Measurements from ENCODE around the gene IGFLR1.
"Not testable (repeated sequence)": the region's sequence is repeated elsewhere in the genome, so short reads cannot be mapped to it uniquely, and the experiment has no call there.

The IGFLR1 gene

DNA sequence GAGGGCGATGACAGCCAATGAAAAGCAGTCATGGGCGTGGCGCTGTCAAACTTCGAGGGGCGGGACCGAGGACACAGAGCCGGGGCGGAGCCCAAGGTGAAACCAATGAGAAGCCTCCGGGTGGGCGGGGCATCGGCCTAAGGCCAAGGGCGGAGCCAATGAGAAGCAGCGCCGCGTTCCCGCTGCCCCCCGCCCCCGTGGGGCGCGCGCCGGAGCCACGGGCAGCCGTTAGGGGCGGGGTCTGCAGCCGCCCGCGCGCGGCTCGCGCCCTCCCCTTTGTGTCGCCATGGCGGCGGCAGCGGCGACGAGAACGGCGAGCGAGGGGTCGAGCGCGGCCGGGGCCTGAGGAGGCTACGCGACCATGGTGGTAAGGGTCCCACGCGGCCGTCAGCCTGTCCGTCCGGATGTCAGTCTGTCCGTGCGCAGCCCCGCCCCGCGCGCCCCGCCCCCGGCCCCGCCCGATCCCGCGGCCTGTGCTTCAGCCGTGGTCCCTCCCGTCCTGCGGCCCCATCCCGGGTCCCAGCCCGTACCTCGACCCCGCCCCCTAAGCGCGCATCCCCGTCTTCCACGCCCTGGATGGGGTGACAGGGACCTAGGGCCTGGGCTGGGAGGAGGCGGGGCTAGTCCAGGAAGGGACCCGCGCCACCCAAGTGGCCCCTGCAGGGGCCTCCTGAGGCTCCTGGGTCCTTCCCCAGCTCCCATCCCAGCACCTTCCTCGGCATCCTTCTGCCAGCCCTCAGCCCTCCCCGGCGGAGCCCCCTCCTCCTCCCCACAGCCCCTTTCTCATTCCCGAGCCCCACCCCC, 33.2 kb upstream of the IGFLR1 start, which contains the start of gene ARHGAP33:
Gene ARHGAP33 (plus strand): TSS at position 267 of the 804 bp plus-strand sequence. CDS start 95 bp downstream, at position 362.
- H3K9me3 ChIP-seq (ENCODE audit: control insufficient read depth in 1 of 2, low read length in 2 of 2): no peaks in the 10 kb centered on the region
- peak within 1 kb of the TSS; percentile 66 for H3K4me3 ChIP-seq (ENCODE audit: low read depth in 1 of 2, low read length in 2 of 2)
- H3K27me3 ChIP-seq (ENCODE audit: low read depth, low read length): no peaks in the 10 kb centered on the region
- H3K4me1 ChIP-seq (ENCODE audit: control insufficient read depth in 1 of 2, insufficient read depth in 2 of 2, low read length in 2 of 2): peaks cover 4 to 13% of the 10 kb centered on the region in 2 donors
- H3K36me3 ChIP-seq (ENCODE audit: control insufficient read depth in 1 of 2, insufficient read depth in 2 of 2, low read length in 2 of 2): no peaks in the 10 kb centered on the region
- no peak within 1 kb of the TSS for H3K27ac ChIP-seq (ENCODE audit: low read length)

DNA sequence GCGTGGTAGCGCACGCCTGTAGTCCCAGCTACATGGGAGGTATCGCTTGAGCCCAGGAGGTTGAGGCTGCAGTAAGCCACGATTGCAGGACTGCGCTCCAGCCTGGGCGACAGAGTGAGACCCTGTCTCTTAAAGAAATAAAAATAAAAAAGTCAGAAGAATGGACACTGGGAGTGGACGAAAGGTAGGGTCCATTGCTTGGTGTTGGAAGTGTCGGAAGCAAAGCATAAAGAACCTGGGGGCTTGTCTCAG, 32.7 kb upstream of the IGFLR1 start:
- no peak overlapping the region for H3K27ac ChIP-seq (ENCODE audit: low read length)
- H3K27me3 ChIP-seq (ENCODE audit: low read depth, low read length): no peaks in the 10 kb centered on the region
- no peaks in the 10 kb centered on the region for H3K36me3 ChIP-seq (ENCODE audit: control insufficient read depth in 1 of 2, insufficient read depth in 2 of 2, low read length in 2 of 2)
- H3K4me1 ChIP-seq (ENCODE audit: control insufficient read depth in 1 of 2, insufficient read depth in 2 of 2, low read length in 2 of 2): peaks cover 4 to 13% of the 10 kb centered on the region in 2 donors
- no peaks in the 10 kb centered on the region for H3K9me3 ChIP-seq (ENCODE audit: control insufficient read depth in 1 of 2, low read length in 2 of 2)
- H3K4me3 ChIP-seq (ENCODE audit: low read depth in 1 of 2, low read length in 2 of 2): peak overlapping the region; percentile 66

DNA sequence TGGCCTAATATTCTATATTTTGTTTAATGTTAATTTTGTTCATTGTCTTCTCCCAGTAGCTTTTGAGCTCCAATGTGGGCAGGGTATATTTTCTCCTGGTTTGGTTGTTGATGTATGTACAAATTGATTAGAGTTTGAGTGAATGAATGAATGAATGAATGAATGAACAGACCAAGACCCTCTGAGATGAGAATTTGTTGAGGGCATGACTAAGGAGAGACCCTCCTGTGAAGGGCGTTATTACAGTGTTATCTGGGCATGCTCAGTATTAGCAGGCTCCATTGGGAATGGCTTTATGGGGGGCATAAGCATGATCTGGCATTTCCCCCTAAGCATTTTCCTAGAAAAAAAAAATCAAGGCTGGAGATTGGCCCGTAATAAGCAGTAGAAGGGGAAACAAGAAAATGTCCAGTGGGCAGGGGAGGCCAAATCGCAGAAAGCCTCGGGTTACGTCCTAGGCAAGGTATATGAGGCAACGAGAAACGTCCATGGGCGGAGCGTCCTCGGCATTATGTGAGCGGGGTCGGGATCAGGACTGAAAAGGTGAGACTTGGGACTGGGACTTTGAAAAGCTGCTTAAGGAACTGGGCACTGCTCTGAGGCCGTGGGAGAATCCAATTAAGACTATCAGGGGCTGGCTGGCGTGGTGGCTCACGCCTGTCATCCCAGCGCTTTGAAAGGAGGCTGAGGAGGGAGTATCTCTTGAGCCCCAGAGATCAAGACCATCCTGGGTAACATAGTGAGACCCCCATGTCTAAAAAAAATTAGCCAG, 32.2 kb upstream of the IGFLR1 start:
- Histone ChIP-seq H3K36me3 (ENCODE audit: control insufficient read depth in 1 of 2, insufficient read depth in 2 of 2, low read length in 2 of 2) (no peaks in the 10 kb centered on the region), H3K27me3 (ENCODE audit: low read depth, low read length) (no peaks in the 10 kb centered on the region), H3K4me1 (ENCODE audit: control insufficient read depth in 1 of 2, insufficient read depth in 2 of 2, low read length in 2 of 2) (peaks cover 4 to 13% of the 10 kb centered on the region in 2 donors), H3K4me3 (ENCODE audit: low read depth in 1 of 2, low read length in 2 of 2) (peak overlapping the region; percentile 66), H3K27ac (ENCODE audit: low read length) (no peak overlapping the region), H3K9me3 (ENCODE audit: control insufficient read depth in 1 of 2, low read length in 2 of 2) (no peaks in the 10 kb centered on the region)

DNA sequence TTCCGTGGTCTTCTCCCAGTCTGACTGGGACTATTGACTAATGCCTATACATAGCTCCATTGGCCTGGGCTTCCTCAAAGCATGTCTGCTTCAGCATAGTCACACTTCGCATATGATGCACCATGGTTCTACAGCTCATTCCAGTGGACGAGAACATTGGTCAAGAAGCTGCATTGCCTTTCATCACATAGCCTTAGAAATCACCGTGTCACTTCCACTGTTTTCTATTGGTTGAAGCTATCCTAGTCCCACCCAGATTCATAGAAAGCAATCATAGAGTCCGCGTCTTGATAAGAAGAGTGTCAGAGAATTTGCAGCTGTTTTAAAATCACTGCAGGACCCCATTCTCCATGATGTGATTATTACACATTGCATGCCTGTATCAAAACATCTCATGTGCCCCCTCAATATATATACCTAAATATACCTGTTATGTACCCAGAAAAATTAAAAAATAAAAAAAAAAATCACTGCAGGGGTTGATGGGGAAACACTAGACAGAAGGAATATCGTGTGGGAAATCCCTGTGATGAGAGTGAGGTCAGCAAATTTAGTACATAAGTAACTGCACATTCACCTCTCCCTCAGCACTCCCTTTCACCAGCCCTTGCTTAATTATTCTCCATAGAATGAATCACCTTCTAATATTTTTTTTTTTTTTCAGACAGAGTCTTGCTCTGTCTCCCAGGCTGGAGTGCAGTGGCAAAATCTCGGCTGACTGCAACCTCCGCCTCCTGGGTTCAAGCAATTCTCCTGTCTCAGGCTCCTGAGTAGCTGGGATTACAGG, 31.0 kb upstream of the IGFLR1 start:
- no peak overlapping the region for H3K4me3 ChIP-seq (ENCODE audit: low read depth in 1 of 2, low read length in 2 of 2)
- no peak overlapping the region for H3K27ac ChIP-seq (ENCODE audit: low read length)
- no peaks in the 10 kb centered on the region for H3K27me3 ChIP-seq (ENCODE audit: low read depth, low read length)
- H3K4me1 ChIP-seq (ENCODE audit: control insufficient read depth in 1 of 2, insufficient read depth in 2 of 2, low read length in 2 of 2): peaks cover 4 to 14% of the 10 kb centered on the region in 2 donors
- H3K9me3 ChIP-seq (ENCODE audit: control insufficient read depth in 1 of 2, low read length in 2 of 2): no peaks in the 10 kb centered on the region
- no peaks in the 10 kb centered on the region for H3K36me3 ChIP-seq (ENCODE audit: control insufficient read depth in 1 of 2, insufficient read depth in 2 of 2, low read length in 2 of 2)

DNA sequence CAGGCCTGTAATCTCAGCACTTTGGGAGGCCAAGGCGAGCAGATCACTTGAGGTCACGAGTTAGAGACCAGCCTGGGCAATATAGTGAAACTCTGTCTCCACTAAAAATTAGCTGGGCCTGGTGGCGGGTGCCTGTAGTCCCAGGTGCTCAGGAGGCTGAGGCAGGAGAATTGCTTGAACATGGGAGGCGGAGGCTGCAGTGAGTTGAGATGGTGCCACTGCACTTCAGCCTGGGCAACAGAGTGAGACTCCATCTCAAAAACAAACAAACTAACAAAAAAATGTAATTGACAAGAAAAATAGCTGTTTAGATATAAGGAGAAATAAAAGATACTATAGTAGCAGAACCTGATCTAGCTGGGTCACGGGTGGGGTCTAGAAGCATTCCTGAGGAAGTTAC, 30.1 kb upstream of the IGFLR1 start:
- H3K36me3 ChIP-seq (ENCODE audit: control insufficient read depth in 1 of 2, insufficient read depth in 2 of 2, low read length in 2 of 2); H3K27me3 ChIP-seq (ENCODE audit: low read depth, low read length); H3K27ac ChIP-seq (ENCODE audit: low read length); H3K4me3 ChIP-seq (ENCODE audit: low read depth in 1 of 2, low read length in 2 of 2); H3K9me3 ChIP-seq (ENCODE audit: control insufficient read depth in 1 of 2, low read length in 2 of 2): not testable (repeated sequence)
- peaks cover 4 to 20% of the 10 kb centered on the region in 2 donors for H3K4me1 ChIP-seq (ENCODE audit: control insufficient read depth in 1 of 2, insufficient read depth in 2 of 2, low read length in 2 of 2)

DNA sequence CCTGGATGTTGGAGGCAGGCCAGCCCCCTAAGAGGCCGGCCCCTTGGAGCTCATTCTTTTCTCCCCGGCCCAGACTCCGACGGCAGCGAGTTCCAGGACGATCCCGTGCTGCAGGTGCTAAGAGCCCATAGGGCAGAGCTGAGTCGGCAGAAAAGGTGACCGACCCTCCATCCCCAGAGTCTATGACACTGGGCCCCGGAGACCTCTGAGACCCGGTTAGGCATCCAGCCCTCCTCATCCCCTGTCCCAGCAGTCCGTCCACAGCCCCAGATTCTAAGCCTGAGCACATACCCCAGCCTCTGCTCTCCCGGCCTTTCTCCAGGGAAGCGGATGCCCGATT, 25.8 kb upstream of the IGFLR1 start:
- H3K27me3 ChIP-seq (ENCODE audit: low read depth, low read length): no peaks in the 10 kb centered on the region
- no peaks in the 10 kb centered on the region for H3K9me3 ChIP-seq (ENCODE audit: control insufficient read depth in 1 of 2, low read length in 2 of 2)
- peaks cover 0 to 20% of the 10 kb centered on the region in 2 donors for H3K36me3 ChIP-seq (ENCODE audit: control insufficient read depth in 1 of 2, insufficient read depth in 2 of 2, low read length in 2 of 2)
- H3K27ac ChIP-seq (ENCODE audit: low read length): no peak overlapping the region
- H3K4me1 ChIP-seq (ENCODE audit: control insufficient read depth in 1 of 2, insufficient read depth in 2 of 2, low read length in 2 of 2): peaks cover 0 to 7% of the 10 kb centered on the region in 2 donors
- H3K4me3 ChIP-seq (ENCODE audit: low read depth in 1 of 2, low read length in 2 of 2): no peak overlapping the region

DNA sequence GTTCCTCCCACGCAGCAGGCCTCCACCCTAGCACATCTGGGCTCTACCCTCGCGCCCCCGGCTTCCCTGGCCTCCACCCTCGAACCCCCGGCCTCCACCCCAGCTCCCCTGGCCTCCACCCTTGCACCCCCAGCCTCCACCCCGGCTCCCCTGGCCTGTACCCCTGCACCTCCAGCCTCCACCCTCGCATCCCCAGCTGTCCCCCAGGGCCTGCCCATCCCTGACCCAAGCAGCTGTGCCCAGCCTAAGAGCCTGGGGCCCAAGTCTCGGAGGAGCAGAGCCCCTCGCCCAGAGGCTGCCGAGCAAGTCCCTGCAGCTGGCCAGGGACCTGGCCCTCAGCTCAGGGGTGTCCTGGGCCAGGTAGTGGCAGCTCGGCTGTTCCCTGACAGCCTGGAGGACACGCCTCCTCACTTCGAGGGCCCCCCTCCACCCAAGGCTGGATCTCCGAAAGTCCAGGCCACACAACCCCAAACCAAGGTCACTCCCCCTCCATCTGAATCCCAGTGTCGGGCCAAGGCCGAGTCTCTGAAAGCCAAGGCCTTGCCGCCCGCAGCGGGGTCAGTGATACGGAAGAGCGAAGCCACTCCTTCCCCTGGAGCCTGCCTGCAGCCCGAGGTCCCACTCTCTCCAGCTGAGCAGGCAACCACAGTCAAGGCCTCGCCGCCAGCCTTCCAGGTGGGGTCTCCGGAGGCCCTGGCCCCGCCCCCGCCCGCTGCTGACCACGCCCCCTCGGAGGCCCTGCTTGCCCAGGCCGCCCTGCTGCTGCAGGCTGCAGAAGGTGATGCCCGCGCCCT, 25.2 kb upstream of the IGFLR1 start:
- no peaks in the 10 kb centered on the region for H3K9me3 ChIP-seq (ENCODE audit: control insufficient read depth in 1 of 2, low read length in 2 of 2)
- no peak overlapping the region for H3K4me3 ChIP-seq (ENCODE audit: low read depth in 1 of 2, low read length in 2 of 2)
- H3K36me3 ChIP-seq (ENCODE audit: control insufficient read depth in 1 of 2, insufficient read depth in 2 of 2, low read length in 2 of 2): peaks cover 0 to 20% of the 10 kb centered on the region in 2 donors
- H3K27ac ChIP-seq (ENCODE audit: low read length): no peak overlapping the region
- H3K27me3 ChIP-seq (ENCODE audit: low read depth, low read length): no peaks in the 10 kb centered on the region
- peaks cover 0 to 7% of the 10 kb centered on the region in 2 donors for H3K4me1 ChIP-seq (ENCODE audit: control insufficient read depth in 1 of 2, insufficient read depth in 2 of 2, low read length in 2 of 2)

DNA sequence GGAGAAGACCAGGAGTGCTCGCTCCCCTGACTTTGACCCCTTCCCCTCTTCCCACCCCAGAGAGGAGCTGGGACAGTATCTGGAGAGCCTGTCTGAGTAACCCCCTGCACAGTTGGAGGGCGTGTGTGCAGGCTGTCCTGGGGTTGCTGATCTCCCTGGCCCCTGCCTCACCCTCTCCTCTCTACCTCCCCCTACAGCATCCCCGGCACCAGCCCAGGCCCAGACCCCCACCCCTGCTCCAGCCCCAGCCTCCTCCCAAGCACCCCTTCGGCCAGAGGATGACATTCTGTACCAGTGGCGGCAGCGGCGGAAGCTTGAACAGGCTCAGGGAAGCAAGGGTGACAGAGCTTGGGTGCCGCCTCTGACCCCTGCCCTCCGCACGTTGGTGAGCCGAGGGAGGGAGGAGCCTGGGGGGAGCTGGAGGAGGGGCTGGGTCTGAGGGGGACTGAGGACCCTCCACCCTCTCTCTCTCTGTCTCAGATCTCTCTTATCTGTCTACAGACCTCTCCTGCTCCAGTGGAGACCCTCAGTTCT, 24.4 kb upstream of the IGFLR1 start:
- peaks cover 5 to 28% of the 10 kb centered on the region in 2 donors for H3K36me3 ChIP-seq (ENCODE audit: control insufficient read depth in 1 of 2, insufficient read depth in 2 of 2, low read length in 2 of 2)
- no peaks in the 10 kb centered on the region for H3K27me3 ChIP-seq (ENCODE audit: low read depth, low read length)
- H3K4me1 ChIP-seq (ENCODE audit: control insufficient read depth in 1 of 2, insufficient read depth in 2 of 2, low read length in 2 of 2): peaks cover 0 to 7% of the 10 kb centered on the region in 2 donors
- no peak overlapping the region for H3K27ac ChIP-seq (ENCODE audit: low read length)
- no peak overlapping the region for H3K4me3 ChIP-seq (ENCODE audit: low read depth in 1 of 2, low read length in 2 of 2)
- no peaks in the 10 kb centered on the region for H3K9me3 ChIP-seq (ENCODE audit: control insufficient read depth in 1 of 2, low read length in 2 of 2)

DNA sequence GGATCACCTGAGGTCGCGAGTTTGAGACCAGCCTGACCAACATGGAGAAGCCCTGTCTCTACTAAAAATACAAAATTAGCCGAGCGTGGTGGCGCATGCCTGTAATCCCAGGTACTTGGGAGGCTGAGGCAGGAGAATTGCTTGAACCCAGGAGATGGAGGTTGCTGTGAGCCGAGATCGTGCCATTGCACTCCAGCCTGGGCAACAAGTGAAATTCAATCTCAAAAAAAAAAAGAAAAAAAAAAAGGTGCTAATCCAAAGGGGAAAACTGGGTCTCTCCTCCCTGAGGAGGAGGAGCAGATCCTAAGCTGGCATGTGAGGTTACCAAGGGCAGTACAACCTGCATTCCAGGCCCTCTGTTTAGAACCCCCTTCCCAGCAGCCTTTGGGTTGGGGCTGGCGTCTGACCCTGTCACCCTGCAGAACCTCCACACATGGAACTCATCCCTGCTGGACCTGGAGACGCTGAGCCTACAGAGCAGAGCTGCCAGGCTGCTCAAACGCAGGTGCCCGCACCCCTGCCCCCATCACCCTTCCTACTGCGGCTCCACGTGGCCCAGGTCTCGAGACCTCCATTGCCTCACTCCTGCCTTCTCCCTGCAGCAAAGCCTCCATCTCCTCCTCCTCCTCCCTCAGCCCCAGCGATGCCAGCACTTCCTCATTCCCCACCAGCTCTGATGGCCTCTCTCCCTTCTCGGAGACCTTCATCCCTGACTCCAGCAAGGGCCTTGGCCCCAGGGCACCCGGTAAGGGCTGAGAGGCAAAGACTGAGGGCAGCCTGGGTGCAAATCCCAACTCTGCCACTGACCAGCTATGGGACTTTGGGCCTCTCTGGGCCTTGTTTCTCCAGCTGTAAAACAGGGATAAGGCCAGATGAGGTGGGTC, 22.4 kb upstream of the IGFLR1 start:
- H3K4me1 ChIP-seq (ENCODE audit: control insufficient read depth in 1 of 2, insufficient read depth in 2 of 2, low read length in 2 of 2): peaks cover 0 to 14% of the 10 kb centered on the region in 2 donors

More for the DNA sequence above, 22.4 kb upstream of the IGFLR1 start:
- no peak overlapping the region for H3K4me3 ChIP-seq (ENCODE audit: low read depth in 1 of 2, low read length in 2 of 2)
- H3K36me3 ChIP-seq (ENCODE audit: control insufficient read depth in 1 of 2, insufficient read depth in 2 of 2, low read length in 2 of 2): peaks cover 5 to 31% of the 10 kb centered on the region in 2 donors
- H3K9me3 ChIP-seq (ENCODE audit: control insufficient read depth in 1 of 2, low read length in 2 of 2): no peaks in the 10 kb centered on the region
- H3K27me3 ChIP-seq (ENCODE audit: low read depth, low read length): no peaks in the 10 kb centered on the region
- H3K27ac ChIP-seq (ENCODE audit: low read length): no peak overlapping the region
